Right lobe of liver (tissue), 6 donors: ENCODE data around the gene SLAMF8. TPM values are rescaled to one million over a fixed set of nuclear protein-coding genes. Genes with fewer than 3 reads are reported as not detected.

ENCODE experiments used
- ATAC-seq, 4 donors: fragments of 200-7000 bp; cut with Tn5 transposase; one replicate each; pipeline ENCODE4 v1.9.1; 2020; ENCODE audit warnings: mild to moderate bottlenecking in 4 of 4, moderate library complexity in 4 of 4
- DNase-seq, 3 donors: peaks; one replicate each; pipeline ENCODE4 v3.0.0-alpha.2; 2020
- H3K27ac ChIP-seq, 3 donors: fragments of 200-600 bp; one replicate each; pipeline ENCODE4 v1.8.0; 2022
- H3K27me3 ChIP-seq, 2 donors: fragments of 200-600 bp; one replicate each; pipeline ENCODE4 v1.8.0; 2022
- H3K36me3 ChIP-seq, 4 donors: fragments of 200-600 bp; sonication (generic) in 1 of 4; one replicate each; pipeline versions ENCODE4 v1.5.1 to v1.8.0; 2017 to 2022; ENCODE audit warnings: control low read depth in 1 of 4
- H3K4me1 ChIP-seq, 4 donors: fragments of 200-600 bp; sonication (generic) in 1 of 4; one replicate each; pipeline versions ENCODE4 v1.5.1 to v1.8.0; 2017 to 2022; ENCODE audit warnings: control low read depth in 1 of 4
- H3K4me3 ChIP-seq, 3 donors: fragments of 200-600 bp; one replicate each; pipeline ENCODE4 v1.8.0; 2022
- H3K9me3 ChIP-seq, 4 donors: fragments of 200-600 bp; sonication (generic) in 1 of 4; one replicate each; pipeline versions ENCODE4 v1.5.1 to v1.8.0; 2017 to 2022; ENCODE audit warnings: control low read depth in 1 of 4
- CTCF ChIP-seq, 4 donors: fragments of 200-600 bp in 3 of 4; fragments of 450-650 bp in 1 of 4; IDR thresholded peaks; one replicate each; pipeline versions ENCODE4 v1.5.1 to v1.8.0; 2016 to 2022; ENCODE audit warnings: antibody characterized with exemption in 4 of 4, mild to moderate bottlenecking in 2 of 4
- POLR2A ChIP-seq: fragments of 450-650 bp; IDR thresholded peaks from one replicate; pipeline ENCODE4 v1.6.1; 2017; ENCODE audit warnings: antibody characterized with exemption, mild to moderate bottlenecking
- WGBS: methylation state at CpG from one replicate; pipeline ENCODE4 v1.1.6; 2018; ENCODE audit warnings: low coverage, low lambda C conversion rate; ENCODE audit not compliant: insufficient coverage; ENCODE audit errors: missing lambda C conversion rate; 5-methylcytosine and 5-hydroxymethylcytosine counted together
- intact Hi-C, 2 donors: fragments of 100-400 bp; cut with DNase I; formaldehyde crosslinking; loops; one replicate each; pipeline versions ENCODE4 v1.11.2 to v1.14.1; 2022
- small RNA-seq, 2 experiments: library from RNA; depleted of rRNA; stranded (forward); fragments of <200 nt; gene quantifications; one replicate each; pipeline ENCODE3, GENCODE V24; 2016
- total RNA-seq, 6 experiments: library from RNA; depleted of rRNA in 2 of 6; stranded (reverse); fragments of >200 nt in 2 of 6; fragmentation: NEBNext Ultra II Directional in 3 of 6; extraction: Animal tissue kit (Norgen Biotek cat#: 25700) in 3 of 6; gene quantifications; one replicate each; pipeline versions ENCODE4 v1.1.0 to v1.2.4, GENCODE V29; 2016 to 2023
- donor health status: DM: no; HTN: yes; CAD: no.
- donor health status: DM: no; HTN: no; CAD: no.
- donor health status: DM: no; HTN: no; CAD: no.
- donor health status: DM: no; HTN: yes; CAD: no.
- donor health status: DM: no; HTN: yes; CAD: no.

The SLAMF8 gene
- total RNA-seq, 6 experiments from 2014 or later = 0.33 to 5.7 (median 2.5) TPM

- TF ChIP-seq POLR2A = no peak
- no peak for TF ChIP-seq CTCF (IDR thresholded peaks at IDR 0.05)
- intact Hi-C loops = no loop called here
- no peaks in the 10 kb centered on the region for H3K36me3 ChIP-seq
- DNase-seq (no peak), ATAC-seq (no peak)
- no peaks in the 10 kb centered on the region for H3K4me1 ChIP-seq
- H3K9me3 ChIP-seq = no peaks in the 10 kb centered on the region
- H3K27ac ChIP-seq = no peak overlapping the region
- H3K4me3 ChIP-seq = no peak overlapping the region
- WGBS = 67% methylated on average over 3 of the region's 4 CpGs
- no peaks in the 10 kb centered on the region for H3K27me3 ChIP-seq
These were observed 56.5 kb downstream of the SLAMF8 start for GRCh38 chr1:159883134-159883533.

- DNase-seq (no peak), ATAC-seq (no peak)
- Histone ChIP-seq H3K27ac (no peak overlapping the region), H3K9me3 (no peaks in the 10 kb centered on the region), H3K27me3 (no peaks in the 10 kb centered on the region), H3K4me3 (no peak overlapping the region), H3K4me1 (no peaks in the 10 kb centered on the region), H3K36me3 (no peaks in the 10 kb centered on the region)
- 80% methylated on average over 8 of the region's 8 CpGs for WGBS
- no peak for TF ChIP-seq POLR2A
- TF ChIP-seq CTCF (IDR thresholded peaks at IDR 0.05) = no peak
- intact Hi-C loops = no loop called here
These were observed 57.6 kb downstream of the SLAMF8 start for GRCh38 chr1:159884296-159884695.

Small RNA genes within 50 kb of the gene (small RNA-seq; reads per million reads assigned to genes)
- gene RF00570 = 0 to 0.19 reads per million in 2 experiments

Other genes with a start within 250 kb of the SLAMF8 start
- 1,000 to 10,000 TPM in 5 of 6 experiments, 100 to 1,000 TPM in 1; 958 to 1,977 (median 1,681) TPM for gene APCS, start 239.0 kb upstream of the SLAMF8 start, total RNA-seq
- over 10,000 TPM in 1 of 6 experiments, 1,000 to 10,000 TPM in 4, 100 to 1,000 TPM in 1; 420 to 12,291 (median 6,154) TPM for gene CRP, start 112.3 kb upstream of the SLAMF8 start, total RNA-seq
- gene DUSP23, start 45.9 kb upstream of the SLAMF8 start, total RNA-seq = 100 to 1,000 TPM in 1 of 6 experiments, 10 to 100 TPM in 5; 28.3 to 125 (median 69.4) TPM
- under 1 TPM in 4 of 6 experiments, not detected in 2; 0.40 to 0.62 (median 0.51) TPM for gene FCRL6, start 24.5 kb upstream of the SLAMF8 start, total RNA-seq
- gene VSIG8, start 35.8 kb downstream of the SLAMF8 start, total RNA-seq = not detected
- gene CFAP45, start 73.3 kb downstream of the SLAMF8 start, total RNA-seq = not detected
- 100 to 1,000 TPM in 3 of 6 experiments, 10 to 100 TPM in 3; 53.2 to 200 (median 117) TPM for gene TAGLN2, start 98.6 kb downstream of the SLAMF8 start, total RNA-seq
- 10 to 100 TPM in 5 of 6 experiments, 1 to 10 TPM in 1; 2.2 to 53.7 (median 16.6) TPM for gene IGSF9, start 118.7 kb downstream of the SLAMF8 start, total RNA-seq
- 1 to 10 TPM in 3 of 6 experiments, under 1 TPM in 1, not detected in 2; 0.68 to 2.2 (median 1.6) TPM for gene SLAMF9, start 127.4 kb downstream of the SLAMF8 start, total RNA-seq
- 1 to 10 TPM; 3.3 to 4.7 (median 3.9) TPM for gene PIGM, start 205.1 kb downstream of the SLAMF8 start, total RNA-seq
- gene KCNJ10, start 243.3 kb downstream of the SLAMF8 start, total RNA-seq = 1 to 10 TPM in 2 of 6 experiments, under 1 TPM in 3, not detected in 1; 0.23 to 3.1 (median 0.31) TPM